GM19467 (cell line): ENCODE data around the gene ALKAL2.

Experiments used
- ATAC-seq: cut with Tn5 transposase; IDR thresholded peaks from one replicate; pipeline ENCODE4 v1.9.1; 2021; ENCODE audit warnings: mild to moderate bottlenecking, moderate library complexity; ENCODE audit not compliant: unreplicated experiment

Gene ALKAL2

DNA sequence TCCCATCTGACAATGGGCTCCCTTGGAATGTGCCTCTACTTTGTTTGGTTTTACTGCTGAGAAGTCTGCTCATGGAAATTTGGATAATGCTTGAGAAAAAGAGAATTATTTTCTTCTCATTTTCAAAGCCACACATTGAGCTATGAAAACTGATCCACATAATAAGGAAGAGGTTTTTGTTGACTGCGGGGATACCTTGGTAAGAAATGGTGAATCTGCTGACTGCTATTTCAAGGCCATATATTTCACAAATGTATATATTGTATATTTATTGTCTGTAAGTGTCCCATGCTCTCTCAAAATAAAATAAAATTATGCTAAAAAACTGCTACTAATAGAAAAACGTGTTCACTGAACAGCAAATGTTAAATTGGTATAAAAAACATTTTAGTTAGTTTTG lies 39.2 kb downstream of the ALKAL2 start:
- no peak for ATAC-seq

DNA sequence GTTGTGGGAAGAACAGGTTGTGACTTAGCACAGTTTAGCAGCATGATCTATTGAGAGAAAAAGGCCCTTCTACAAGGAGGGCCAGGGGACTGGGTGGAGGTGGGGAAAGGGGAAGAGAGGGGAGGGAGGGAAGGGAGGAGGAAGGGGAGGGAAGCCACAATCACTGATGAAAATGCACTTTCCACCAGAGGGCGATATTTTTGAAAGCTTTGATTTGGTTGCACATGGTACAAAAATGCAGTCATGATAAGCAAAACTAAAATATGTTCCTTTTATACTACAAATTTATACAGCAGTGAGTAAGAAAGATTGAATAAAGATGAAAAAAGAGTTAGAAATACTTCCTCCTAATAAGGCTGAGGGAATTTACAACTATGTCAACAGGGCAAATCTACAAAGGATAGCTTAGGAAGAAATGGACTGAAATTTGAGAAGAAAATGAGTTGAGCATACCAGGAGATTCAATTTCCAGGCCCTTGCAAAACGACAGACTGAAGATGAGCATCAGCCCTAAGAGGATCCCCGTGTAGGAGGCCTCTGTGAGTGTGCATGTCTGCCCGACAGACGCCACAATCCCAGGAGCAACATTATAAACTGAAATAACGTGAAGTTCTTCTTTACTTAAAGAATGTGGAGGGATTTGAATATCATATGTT lies 41.3 kb downstream of the ALKAL2 start:
- ATAC-seq = no peak

DNA sequence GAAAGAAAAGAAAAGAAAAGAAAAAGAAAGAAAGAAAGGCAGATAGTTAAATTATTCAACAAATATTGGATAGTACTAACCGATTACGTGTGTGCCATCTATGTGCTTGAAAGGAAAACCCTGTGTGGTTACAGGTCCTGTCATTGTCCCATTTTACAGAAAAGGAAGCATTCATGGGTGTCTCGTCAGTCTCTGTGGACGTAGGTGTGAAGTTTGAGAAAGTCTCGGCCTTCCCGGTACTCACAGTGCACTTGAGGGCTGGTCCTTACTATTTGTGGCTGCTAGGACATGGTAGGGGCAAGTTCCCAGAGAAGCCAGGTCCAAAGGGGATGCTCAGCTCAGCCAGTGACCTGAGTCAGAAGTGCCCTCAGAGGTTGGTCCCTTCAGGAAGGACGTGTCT lies 43.3 kb downstream of the ALKAL2 start:
- no peak for ATAC-seq

DNA sequence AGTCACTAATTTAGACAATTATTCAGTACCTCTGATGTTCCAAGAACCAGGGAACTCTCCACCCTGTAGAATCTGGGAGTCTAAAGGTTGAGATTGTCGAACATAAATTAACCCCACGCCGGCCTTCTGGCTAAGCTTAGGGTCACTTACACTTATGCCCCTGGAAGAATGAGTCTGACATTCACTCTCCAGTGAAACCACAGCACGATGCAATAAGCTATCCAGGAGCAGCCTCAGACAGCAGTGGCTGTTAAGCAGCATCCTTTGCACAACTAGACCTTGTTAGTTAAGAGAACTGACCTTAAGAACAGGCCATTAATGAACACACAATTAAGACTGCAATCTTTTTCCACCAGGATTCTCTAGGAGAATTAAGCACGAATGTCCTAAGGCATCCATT lies 49.0 kb downstream of the ALKAL2 start:
- no peak for ATAC-seq

DNA sequence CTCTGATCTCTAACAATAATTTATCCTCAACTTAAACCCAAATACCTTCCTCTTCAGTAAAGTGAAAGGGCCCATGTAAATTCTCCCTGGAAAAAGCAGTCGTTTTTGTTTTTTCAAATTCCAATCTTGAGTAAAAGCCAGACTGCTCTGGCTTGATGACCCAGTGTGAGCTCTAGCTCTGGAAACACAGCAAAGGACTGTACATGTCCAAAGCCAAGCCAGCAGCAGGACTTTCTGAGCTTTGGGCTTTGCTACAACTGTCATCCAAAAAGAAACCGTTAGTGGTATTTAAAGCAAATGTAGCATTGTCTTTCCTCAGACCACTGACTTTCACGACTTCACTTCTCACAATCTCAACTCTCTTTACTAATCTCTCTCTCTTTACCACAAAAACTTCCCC lies 49.5 kb downstream of the ALKAL2 start:
- ATAC-seq = no peak

DNA sequence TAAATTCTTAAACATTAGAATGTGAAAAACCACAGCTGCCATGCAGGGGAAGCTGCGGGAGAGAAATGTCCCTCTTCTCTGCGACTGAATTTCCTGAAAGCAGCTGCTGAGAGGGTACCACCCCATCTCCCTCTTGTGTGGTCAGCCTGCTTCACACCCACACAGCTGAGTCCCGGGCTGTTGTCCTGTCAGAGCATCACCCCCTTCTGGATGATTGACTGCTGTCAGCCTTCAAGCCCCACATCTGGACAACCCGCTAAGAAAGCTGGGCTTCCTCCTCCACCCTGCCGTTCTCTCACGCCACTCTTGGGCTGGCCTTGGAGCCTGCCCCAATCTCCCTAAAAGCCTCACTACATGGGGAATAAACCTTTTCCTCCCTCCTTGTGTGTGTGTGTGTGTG lies 50.0 kb downstream of the ALKAL2 start:
- ATAC-seq = no peak

DNA sequence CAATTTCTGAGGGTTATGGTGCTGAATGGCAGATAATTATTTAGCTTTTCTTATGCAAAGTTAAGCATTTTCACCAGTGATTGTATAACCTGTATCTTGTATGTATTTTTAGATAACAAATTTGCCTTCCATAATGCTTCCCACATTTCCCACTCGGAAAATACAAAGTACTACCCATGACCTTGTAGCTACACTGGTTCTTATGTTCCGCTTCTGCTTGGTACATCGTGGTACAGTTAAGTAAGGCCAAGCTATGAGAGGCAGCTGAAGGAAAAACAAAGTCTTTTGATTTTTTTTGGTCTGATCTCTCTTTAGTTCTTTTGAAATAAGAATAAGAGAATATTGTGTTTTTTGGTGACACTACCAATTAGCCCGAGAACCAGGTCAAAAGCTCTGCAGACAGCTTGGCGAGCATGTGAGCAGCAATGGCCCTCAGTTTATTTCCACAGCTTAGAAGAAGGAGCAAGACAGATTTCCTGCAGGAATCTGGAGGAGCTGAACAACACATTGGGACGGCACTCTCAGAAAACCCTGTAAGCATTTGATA lies 50.8 kb downstream of the ALKAL2 start:
- no peak for ATAC-seq

DNA sequence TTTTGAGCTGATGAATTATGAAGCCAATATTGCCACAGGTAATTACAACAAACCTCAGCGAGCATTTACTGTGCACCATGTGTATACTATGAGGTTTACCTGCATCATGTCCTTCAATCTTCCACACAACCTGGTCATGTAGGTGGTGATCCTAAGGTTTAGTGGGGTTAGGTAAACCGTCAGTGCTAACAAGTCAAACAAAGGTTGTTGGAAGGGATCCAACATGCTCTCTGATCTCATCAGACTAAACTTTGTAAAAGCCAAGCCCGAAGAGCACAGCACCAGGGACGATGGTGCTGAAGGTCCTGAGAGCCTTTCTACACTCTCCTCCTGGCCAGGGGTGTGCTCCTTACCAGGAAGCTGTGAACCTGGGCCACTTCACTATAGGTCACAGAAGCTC lies 53.5 kb downstream of the ALKAL2 start:
- no peak for ATAC-seq

DNA sequence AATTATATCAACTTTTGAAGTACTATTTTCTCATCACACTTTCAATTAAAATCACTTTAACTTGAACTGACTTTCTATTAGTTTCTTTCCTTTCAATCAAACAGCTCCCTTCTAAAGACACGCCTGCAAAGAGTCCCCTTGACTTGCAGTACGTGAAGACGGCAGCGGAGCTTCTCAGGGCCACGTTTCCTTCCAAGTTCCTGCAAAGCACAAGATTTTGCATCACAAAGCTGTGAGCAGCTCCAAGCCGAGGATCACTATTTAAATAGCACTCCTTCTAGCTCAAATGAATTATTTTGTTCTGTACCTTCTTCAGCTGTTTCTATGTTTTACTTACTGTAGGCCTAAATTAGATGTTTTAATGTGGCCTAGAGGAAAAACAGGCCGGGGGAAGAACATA lies 54.9 kb downstream of the ALKAL2 start:
- no peak for ATAC-seq

DNA sequence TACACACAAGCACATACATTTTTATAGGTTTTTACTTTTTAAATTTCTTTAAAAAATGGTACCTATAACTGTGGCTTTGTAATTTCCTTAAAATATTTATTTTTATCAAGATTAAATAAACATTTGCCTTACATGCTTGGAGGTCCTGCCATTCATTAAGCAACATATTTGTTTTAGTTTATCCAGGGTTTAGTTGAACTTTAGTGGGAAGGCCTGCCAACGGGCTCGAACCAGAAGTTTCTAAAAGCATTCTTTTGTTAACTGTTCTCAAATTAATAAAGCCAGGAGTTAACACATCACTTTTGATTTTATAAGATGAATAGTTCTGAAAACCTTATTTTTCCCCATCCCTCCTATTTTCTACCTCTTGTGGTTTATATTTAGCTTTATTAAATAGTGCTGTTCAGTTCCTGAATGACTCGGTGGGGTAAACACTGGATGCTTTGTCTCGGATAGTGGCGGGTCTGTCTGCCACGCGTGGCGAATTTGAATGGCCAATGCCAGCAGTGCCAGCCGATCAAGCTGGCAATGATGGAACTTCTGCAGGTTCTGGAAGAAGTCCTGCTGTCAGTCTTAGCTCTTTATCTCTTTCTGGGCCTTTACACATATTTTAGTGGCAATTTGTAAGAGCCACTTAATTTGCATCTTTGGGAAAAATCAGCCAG lies 56.2 kb downstream of the ALKAL2 start:
- ATAC-seq = no peak
